GM12873 (cell line): ENCODE results near the gene RAB11A.

Experiments used
- CTCF ChIP-seq: IDR thresholded peaks from 2 replicates; pipeline ENCODE4 v1.5.1; 2012; ENCODE audit warnings: low read depth, mild to moderate bottlenecking, moderate library complexity, low read length, control low read depth; ENCODE audit not compliant: insufficient read depth; ENCODE audit errors: missing control alignments

The RAB11A gene

DNA sequence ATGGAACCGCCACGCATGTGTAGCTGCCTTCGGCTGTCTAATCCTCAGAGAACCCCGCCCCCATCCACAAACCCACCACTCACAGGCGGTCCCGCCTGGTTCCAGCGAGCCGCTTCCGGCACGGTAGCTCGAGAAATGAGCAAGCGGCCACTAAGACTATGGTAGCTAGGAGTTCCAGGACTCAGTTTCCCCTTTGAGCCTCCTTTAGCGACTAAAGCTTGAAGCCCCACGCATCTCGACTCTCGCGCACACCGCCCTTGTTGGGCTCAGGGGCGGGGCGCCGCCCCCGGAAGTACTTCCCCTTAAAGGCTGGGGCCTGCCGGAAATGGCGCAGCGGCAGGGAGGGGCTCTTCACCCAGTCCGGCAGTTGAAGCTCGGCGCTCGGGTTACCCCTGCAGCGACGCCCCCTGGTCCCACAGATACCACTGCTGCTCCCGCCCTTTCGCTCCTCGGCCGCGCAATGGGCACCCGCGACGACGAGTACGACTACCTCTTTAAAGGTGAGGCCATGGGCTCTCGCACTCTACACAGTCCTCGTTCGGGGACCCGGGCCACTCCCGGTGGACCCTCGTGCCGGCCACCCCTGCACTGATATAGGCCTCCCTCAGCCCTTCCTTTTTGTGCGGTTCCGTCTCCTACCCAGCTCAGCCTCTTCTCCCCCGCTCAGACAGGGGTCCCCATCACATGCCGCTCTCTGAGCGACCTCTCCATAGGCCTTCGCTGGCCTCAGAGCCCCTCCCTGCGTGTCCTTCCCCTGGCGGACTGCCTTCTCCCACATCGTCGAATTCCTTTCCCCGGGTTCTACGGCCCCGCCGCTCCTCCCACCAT, at the start of gene RAB11A:
TSS of gene RAB11A (plus strand) at position 366 of the 828 bp plus-strand sequence. CDS start at position 461, 95 bp downstream.
- peak; percentile 50 for TF ChIP-seq CTCF

- no peak for TF ChIP-seq CTCF
Measured at GRCh38 chr15:65819563-65819960, 49.7 kb upstream of the RAB11A start.

- TF ChIP-seq CTCF = no peak
Measured at GRCh38 chr15:65821070-65821469, 48.2 kb upstream of the RAB11A start.

DNA sequence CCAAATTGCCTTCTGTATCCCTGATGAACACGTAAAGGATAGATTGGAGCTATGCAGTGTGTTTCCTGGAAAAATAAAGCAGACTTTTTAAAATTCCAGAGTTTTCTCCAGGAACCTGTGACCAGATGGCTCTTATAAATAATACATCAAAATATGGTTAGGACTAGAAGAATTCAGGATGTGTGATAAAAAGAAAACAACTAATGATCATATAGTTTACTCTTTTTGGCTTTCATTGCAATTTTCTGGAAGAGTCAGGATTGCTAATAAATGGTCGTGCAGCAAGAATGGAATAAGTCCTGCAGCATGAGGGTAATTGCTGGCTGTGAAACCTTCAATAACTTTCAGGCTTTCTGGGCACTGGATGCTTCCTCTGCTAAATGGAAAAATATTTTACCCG, 47.0 kb upstream of the RAB11A start:
- no peak for TF ChIP-seq CTCF

- peak; percentile 77 for TF ChIP-seq CTCF
Measured at GRCh38 chr15:65824031-65824743, 45.1 kb upstream of the RAB11A start.

GRCh38 chr15:65824941-65825544, 44.2 kb upstream of the RAB11A start:
- no peak for TF ChIP-seq CTCF

GRCh38 chr15:65827065-65827464, 42.2 kb upstream of the RAB11A start:
- no peak for TF ChIP-seq CTCF
